Nephron (organoid): ENCODE results near the gene WFDC6.
"Not testable (repeated sequence)": the region's sequence is repeated elsewhere in the genome, so short reads cannot be mapped to it uniquely, and the experiment has no call there.

ENCODE experiments used
- H3K27ac Mint-ChIP-seq, 3 experiments: 2 replicates each; pipeline ENCODE4 v1.8.0; 2020; ENCODE audit warnings: mixed read lengths in 3 of 3, mild to moderate bottlenecking in 2 of 3, moderate library complexity in 1 of 3
- H3K27me3 Mint-ChIP-seq: 2 replicates; pipeline ENCODE4 v1.8.0; 2021; ENCODE audit warnings: low read depth, mild to moderate bottlenecking, moderate library complexity, mixed read lengths
- H3K36me3 Mint-ChIP-seq: 2 replicates; pipeline ENCODE4 v1.8.0; 2020; ENCODE audit warnings: low read depth, mixed read lengths
- H3K4me1 Mint-ChIP-seq: 2 replicates; pipeline ENCODE4 v1.8.0; 2020; ENCODE audit warnings: mixed read lengths
- H3K4me3 Mint-ChIP-seq, 3 experiments: 2 replicates each; pipeline ENCODE4 v1.8.0; 2020; ENCODE audit warnings: mild to moderate bottlenecking in 3 of 3, mixed read lengths in 3 of 3, moderate library complexity in 2 of 3
- H3K9me3 Mint-ChIP-seq: 2 replicates; pipeline ENCODE4 v1.8.0; 2020; ENCODE audit warnings: mixed read lengths
- TF ChIP-seq, protein P1 (sequence below), 3 experiments: fragments of 200-600 bp; sonication (generic); IDR thresholded peaks; one replicate each; pipeline ENCODE4 v1.5.0; 2021; ENCODE audit warnings: antibody characterized with exemption in 3 of 3; ENCODE audit not compliant: unreplicated experiment in 3 of 3

WFDC6 gene

DNA sequence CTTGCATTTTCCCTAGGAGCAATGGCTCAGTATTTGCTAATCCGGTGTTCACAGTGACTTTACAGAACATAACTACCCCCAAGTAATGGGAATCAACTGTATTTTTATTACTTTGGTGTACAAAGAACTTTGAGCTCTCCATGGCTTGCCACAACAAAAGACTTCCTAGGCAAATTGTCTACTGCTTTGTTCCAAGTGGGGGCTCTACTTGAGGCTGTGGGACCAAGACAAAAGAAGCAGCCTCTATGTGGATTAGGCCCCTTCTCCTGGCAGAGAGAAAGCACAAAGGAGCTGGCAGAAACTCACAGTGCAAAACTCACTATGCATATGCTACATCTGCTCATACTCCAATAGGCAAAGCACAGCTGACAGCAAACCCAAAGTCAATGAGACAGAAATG is 38.9 kb upstream of the WFDC6 start:
- Mint-ChIP-seq H3K4me3 (no peak overlapping the region), H3K9me3 (no peaks in the 10 kb centered on the region), H3K4me1 (no peaks in the 10 kb centered on the region), H3K27ac (no peak overlapping the region), H3K27me3 (peaks cover 11% of the 10 kb centered on the region), H3K36me3 (no peaks in the 10 kb centered on the region)
- TF ChIP-seq, protein P1, sequence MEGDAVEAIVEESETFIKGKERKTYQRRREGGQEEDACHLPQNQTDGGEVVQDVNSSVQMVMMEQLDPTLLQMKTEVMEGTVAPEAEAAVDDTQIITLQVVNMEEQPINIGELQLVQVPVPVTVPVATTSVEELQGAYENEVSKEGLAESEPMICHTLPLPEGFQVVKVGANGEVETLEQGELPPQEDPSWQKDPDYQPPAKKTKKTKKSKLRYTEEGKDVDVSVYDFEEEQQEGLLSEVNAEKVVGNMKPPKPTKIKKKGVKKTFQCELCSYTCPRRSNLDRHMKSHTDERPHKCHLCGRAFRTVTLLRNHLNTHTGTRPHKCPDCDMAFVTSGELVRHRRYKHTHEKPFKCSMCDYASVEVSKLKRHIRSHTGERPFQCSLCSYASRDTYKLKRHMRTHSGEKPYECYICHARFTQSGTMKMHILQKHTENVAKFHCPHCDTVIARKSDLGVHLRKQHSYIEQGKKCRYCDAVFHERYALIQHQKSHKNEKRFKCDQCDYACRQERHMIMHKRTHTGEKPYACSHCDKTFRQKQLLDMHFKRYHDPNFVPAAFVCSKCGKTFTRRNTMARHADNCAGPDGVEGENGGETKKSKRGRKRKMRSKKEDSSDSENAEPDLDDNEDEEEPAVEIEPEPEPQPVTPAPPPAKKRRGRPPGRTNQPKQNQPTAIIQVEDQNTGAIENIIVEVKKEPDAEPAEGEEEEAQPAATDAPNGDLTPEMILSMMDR (IDR thresholded peaks at IDR 0.05; ENCODE audit: unreplicated experiment in 3 of 3), result no peak

DNA sequence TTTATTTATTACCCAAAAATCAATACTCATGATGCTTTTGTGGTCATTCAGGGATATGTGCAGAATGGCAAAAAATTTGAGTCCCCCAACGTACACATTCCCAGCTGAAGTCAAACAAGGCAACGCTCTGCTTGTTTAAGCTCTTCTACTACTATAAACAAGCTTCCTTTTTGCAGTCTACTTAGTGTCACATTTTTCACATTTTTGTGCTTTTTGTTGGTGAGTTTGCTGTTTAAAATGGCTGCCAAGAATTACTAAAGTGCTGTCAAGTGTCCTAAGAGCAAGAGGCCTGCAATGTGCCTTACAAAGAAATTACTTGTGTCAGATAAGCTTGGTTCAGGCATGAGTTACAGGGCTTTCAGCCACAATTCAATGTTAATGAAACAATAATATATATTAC is 37.7 kb upstream of the WFDC6 start:
- TF ChIP-seq, protein P1 (IDR thresholded peaks at IDR 0.05; ENCODE audit: unreplicated experiment in 3 of 3), result no peak
- Mint-ChIP-seq H3K4me3 (no peak overlapping the region), H3K36me3 (no peaks in the 10 kb centered on the region), H3K27ac (peak overlapping the region in 2 of 3 experiments; percentile 31 to 55), H3K4me1 (no peaks in the 10 kb centered on the region), H3K9me3 (peaks cover 3% of the 10 kb centered on the region), H3K27me3 (peaks cover 8% of the 10 kb centered on the region)

DNA sequence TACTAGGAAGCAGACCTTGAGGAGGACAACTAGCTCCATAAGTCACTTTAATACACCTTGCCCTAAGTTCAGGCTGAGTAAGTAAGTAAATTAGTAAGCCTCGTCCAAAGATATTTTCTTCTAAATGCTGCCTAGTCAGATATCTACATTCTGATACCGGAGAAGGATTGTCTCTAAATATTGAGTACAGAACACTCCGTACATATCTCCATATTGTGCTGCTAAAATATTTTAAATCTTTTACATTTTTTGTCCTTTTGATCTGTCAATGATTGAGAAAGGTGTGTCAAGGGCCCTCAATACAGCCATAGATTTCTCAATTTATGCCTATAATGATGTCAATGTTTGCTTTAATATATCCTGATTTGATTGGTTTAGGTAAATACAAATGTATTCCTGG is 36.6 kb upstream of the WFDC6 start:
- no peak overlapping the region for H3K27ac Mint-ChIP-seq
- no peak overlapping the region for H3K4me3 Mint-ChIP-seq
- TF ChIP-seq, protein P1 (IDR thresholded peaks at IDR 0.05; ENCODE audit: unreplicated experiment in 3 of 3), result no peak
- no peaks in the 10 kb centered on the region for H3K36me3 Mint-ChIP-seq
- H3K4me1 Mint-ChIP-seq, result no peaks in the 10 kb centered on the region
- H3K27me3 Mint-ChIP-seq, result peaks cover 8% of the 10 kb centered on the region
- H3K9me3 Mint-ChIP-seq, result peaks cover 3% of the 10 kb centered on the region

DNA sequence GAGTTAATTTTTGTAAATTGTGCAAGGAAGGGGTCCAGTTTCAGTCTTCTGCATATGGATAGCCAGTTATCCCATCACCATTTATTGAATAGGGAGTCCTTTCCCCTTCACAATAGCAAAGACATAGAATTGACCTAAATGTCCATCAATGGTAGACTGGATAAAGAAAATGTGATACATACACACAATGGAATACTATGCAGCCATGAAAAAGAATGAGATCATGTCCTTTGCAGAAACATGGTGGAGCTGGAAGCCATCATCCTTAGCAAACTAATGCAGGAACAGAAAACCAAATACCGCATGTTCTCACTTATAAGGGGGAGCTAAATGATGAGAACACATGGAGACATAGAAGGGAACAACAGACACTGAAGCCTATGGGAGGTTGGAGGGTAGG is 30.4 kb upstream of the WFDC6 start:
- not testable (repeated sequence) for H3K27ac Mint-ChIP-seq

DNA sequence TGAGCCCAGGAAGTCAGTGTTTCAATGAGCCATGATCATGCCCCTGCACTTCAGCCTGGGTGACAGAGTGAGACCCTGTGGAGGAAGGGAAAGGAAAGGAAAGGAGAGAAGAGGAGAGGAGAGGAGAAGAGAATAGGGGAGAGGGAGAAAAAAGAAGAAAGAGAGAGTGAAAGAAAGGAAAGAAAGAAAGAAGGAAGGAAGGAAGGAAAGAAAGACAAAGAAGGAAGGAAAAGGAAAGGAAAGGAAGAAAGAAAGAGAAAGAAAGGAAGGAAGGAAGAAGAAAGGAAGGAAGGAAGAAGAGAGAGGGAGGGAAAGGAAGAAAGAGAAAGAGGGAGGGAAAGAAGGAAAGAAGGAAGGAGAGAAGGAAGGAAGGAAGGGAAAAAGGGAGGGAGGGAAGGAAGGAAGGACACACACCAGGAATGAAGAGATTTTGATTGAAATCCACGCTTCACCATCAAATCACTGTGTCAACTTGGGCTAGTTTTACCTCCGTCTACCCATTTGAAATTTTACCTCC is 25.5 kb upstream of the WFDC6 start:
- Mint-ChIP-seq H3K9me3 (no peaks in the 10 kb centered on the region), H3K4me1 (no peaks in the 10 kb centered on the region)

More for the DNA sequence above, 30.4 kb upstream of the WFDC6 start:
- H3K27me3 Mint-ChIP-seq, H3K9me3 Mint-ChIP-seq, H3K4me1 Mint-ChIP-seq, H3K4me3 Mint-ChIP-seq, H3K36me3 Mint-ChIP-seq: not testable (repeated sequence)

DNA sequence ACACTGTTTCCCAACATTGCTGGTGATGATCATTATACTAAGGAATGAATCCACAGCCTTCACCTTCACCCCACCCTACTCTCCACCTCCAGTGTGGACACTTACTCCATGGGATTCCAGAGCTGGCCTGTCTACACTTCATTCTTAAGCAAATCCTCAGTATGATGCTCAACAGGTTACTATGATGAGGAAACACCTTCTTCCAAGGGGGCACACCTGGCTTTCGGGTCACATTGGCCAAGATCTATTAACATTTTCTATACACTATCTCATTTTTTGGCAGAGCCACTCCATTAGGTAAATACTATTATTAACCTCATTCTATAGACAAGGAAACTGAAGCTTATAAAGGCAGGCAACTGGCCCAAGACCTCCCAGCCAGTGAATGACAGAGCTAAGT is 15.9 kb upstream of the WFDC6 start:
- H3K4me1 Mint-ChIP-seq, result no peaks in the 10 kb centered on the region
- H3K27ac Mint-ChIP-seq, result no peak overlapping the region
- peaks cover 6% of the 10 kb centered on the region for H3K27me3 Mint-ChIP-seq
- H3K36me3 Mint-ChIP-seq, result no peaks in the 10 kb centered on the region
- H3K4me3 Mint-ChIP-seq, result no peak overlapping the region
- peaks cover 4% of the 10 kb centered on the region for H3K9me3 Mint-ChIP-seq
- TF ChIP-seq, protein P1 (IDR thresholded peaks at IDR 0.05; ENCODE audit: unreplicated experiment in 3 of 3), result no peak

More for the DNA sequence above, 25.5 kb upstream of the WFDC6 start:
- H3K27me3 Mint-ChIP-seq, result peaks cover 33% of the 10 kb centered on the region
- no peak overlapping the region for H3K27ac Mint-ChIP-seq
- no peaks in the 10 kb centered on the region for H3K36me3 Mint-ChIP-seq
- H3K4me3 Mint-ChIP-seq, result no peak overlapping the region
- TF ChIP-seq, protein P1 (IDR thresholded peaks at IDR 0.05; ENCODE audit: unreplicated experiment in 3 of 3), result no peak
